GM12864 (cell line): Measurements from ENCODE around the gene UBN1.

Experiments
- DNase-seq: peaks from one replicate; pipeline ENCODE4 v3.0.0-alpha.2; 2011; ENCODE audit warnings: low read depth
- H3K4me3 ChIP-seq: 2 replicates; pipeline ENCODE4 v1.5.1; 2011; ENCODE audit warnings: mild to moderate bottlenecking, low read depth, low read length, control low read depth
- CTCF ChIP-seq: IDR thresholded peaks from 2 replicates; pipeline ENCODE4 v1.5.1; 2011; ENCODE audit warnings: low read depth, mild to moderate bottlenecking, moderate library complexity, low read length, control low read depth, inconsistent platforms; ENCODE audit errors: missing control alignments

UBN1 gene

GRCh38 chr16:4846901-4847773, at the start of gene UBN1, which contains the start of gene GLYR1:
UBN1 (plus strand) TSS chr16:4847481; CDS start chr16:4852918, 5,437 bp downstream.
GLYR1 (minus strand) TSS chr16:4847288; CDS start chr16:4847265, 23 bp downstream.
- H3K4me3 ChIP-seq, result peak within 1 kb of the TSS; percentile 88
- DNase-seq, result peak; percentile 82
- no peak for TF ChIP-seq CTCF

- no peak for TF ChIP-seq CTCF
- DNase-seq, result no peak
- no peak overlapping the region for H3K4me3 ChIP-seq
Observed at GRCh38 chr16:4797805-4798252, 49.5 kb upstream of the UBN1 start.

GRCh38 chr16:4798456-4798855, 48.8 kb upstream of the UBN1 start:
- DNase-seq, result no peak
- no peak overlapping the region for H3K4me3 ChIP-seq
- TF ChIP-seq CTCF, result no peak

- DNase-seq, result no peak
- H3K4me3 ChIP-seq, result no peak overlapping the region
- no peak for TF ChIP-seq CTCF
Observed at GRCh38 chr16:4799171-4799855, 48.0 kb upstream of the UBN1 start.

- peak; percentile 29 for DNase-seq
- peak overlapping the region; percentile 36 for H3K4me3 ChIP-seq
Observed at GRCh38 chr16:4800290-4801041, 46.8 kb upstream of the UBN1 start.

More at GRCh38 chr16:4800290-4801041, 46.8 kb upstream of the UBN1 start:
- TF ChIP-seq CTCF, result no peak
